Measurements from ENCODE around the gene CXXC5. TPM values are rescaled to one million over a fixed set of nuclear protein-coding genes. Genes with fewer than 3 reads are reported as not detected.
A peak's percentile ranks its signal among the peaks of the same experiment; 100 is the strongest.
"Not testable (repeated sequence)": the region's sequence is repeated elsewhere in the genome, so short reads cannot be mapped to it uniquely, and the experiment has no call there.

CXXC5 gene
- total RNA-seq, 1 experiment from 2014 or later: 57.2 TPM

DNA sequence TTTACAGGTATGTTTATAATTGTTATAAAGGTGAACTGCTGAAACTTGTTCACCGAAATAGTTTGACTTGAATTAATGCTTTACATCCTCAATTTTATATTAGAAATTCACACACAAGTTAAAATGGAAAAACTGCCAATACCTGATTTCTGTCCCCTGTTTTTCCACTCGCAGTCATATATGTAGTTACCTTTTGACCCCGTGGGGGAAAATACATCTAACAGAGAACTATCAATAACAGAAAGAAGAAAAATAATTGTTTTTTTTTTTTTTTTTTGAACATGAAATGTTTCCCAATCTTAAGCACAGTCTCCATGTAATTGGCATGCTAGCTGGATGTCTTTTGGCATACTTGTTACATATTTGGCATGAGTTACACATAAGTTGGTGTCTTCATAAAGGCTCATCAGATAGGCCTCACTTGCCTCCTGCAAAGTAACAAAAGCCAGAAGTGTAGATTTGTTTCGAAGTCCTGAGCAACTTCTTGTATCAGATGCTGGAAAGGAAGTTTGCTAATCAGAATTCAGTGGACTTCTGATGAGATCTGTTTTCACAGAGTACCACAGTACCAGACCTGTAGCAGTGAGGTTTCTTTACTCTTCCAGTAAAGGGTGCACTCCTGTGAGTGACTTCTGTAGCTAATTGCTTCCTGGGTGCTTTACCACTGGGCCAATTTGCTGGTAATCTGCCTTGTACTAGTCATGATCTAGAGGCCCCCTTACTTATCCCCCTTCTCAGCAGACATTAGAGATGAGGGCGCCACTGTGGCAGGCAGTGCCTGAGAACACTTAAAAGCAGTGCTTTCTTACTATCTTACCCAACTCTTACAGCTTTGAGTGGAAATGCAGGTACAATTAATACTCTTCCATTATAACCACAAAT is 36.2 kb upstream of the CXXC5 start:
- CTCF ChIA-PET: no interaction called here

DNA sequence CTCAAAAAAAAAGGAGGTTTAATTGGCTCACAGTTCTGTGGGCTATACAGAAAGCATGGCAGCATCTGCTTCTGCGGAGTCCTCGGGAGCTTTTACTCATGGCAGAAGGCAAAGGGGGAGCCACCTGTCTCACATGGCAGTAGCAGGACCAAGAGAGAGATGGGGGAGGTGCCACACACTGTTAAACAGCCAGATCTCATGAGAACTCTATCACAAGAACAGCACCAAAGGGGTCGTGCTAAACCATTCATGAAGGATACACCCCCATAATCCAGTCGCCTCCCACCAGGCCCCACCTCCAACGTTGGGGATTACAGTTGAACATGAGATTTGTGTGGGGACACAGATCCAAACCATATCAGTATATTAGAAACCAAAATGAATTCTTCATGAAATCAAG is 28.3 kb upstream of the CXXC5 start:
- CTCF ChIA-PET: no interaction called here
- TF ChIP-seq EZH2 (IDR thresholded peaks at IDR 0.05; ENCODE audit: borderline replicate concordance, low read depth, low read length, poor library complexity, severe bottlenecking): no peak
- TF ChIP-seq, protein P1, sequence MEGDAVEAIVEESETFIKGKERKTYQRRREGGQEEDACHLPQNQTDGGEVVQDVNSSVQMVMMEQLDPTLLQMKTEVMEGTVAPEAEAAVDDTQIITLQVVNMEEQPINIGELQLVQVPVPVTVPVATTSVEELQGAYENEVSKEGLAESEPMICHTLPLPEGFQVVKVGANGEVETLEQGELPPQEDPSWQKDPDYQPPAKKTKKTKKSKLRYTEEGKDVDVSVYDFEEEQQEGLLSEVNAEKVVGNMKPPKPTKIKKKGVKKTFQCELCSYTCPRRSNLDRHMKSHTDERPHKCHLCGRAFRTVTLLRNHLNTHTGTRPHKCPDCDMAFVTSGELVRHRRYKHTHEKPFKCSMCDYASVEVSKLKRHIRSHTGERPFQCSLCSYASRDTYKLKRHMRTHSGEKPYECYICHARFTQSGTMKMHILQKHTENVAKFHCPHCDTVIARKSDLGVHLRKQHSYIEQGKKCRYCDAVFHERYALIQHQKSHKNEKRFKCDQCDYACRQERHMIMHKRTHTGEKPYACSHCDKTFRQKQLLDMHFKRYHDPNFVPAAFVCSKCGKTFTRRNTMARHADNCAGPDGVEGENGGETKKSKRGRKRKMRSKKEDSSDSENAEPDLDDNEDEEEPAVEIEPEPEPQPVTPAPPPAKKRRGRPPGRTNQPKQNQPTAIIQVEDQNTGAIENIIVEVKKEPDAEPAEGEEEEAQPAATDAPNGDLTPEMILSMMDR (conservative IDR thresholded peaks at IDR 0.05; ENCODE audit: low read depth, low read length): no peak
- POLR2A ChIA-PET (ENCODE audit: low non-redundant PET): no interaction called here

More for the DNA sequence above, 36.2 kb upstream of the CXXC5 start:
- Histone ChIP-seq H3K9me3 (ENCODE audit: low read depth, low read length, poor library complexity, severe bottlenecking) (no peaks in the 10 kb centered on the region), H3K27ac (ENCODE audit: low read depth, low read length, poor library complexity, severe bottlenecking) (no peak overlapping the region), H3K4me1 (ENCODE audit: insufficient read depth, low read length, poor library complexity, severe bottlenecking) (peaks cover 4% of the 10 kb centered on the region), H3K27me3 (replicated peaks; ENCODE audit: insufficient read depth, low read depth, low read length, poor library complexity) (no peaks in the 10 kb centered on the region), H3K4me3 (ENCODE audit: low read depth, low read length, poor library complexity, severe bottlenecking) (no peak overlapping the region), H3K36me3 (ENCODE audit: insufficient read depth, low read length, poor library complexity, severe bottlenecking) (peaks cover 30% of the 10 kb centered on the region)
- no peak for TF ChIP-seq EZH2 (IDR thresholded peaks at IDR 0.05; ENCODE audit: borderline replicate concordance, low read depth, low read length, poor library complexity, severe bottlenecking)
- TF ChIP-seq, protein P1 (conservative IDR thresholded peaks at IDR 0.05; ENCODE audit: low read depth, low read length): no peak
- DNase-seq (ENCODE audit: low spot score): no peak
- POLR2A ChIA-PET (ENCODE audit: low non-redundant PET): no interaction called here
- BruUV-seq (replicated peaks): TSS peak; percentile 14
- intact Hi-C loops (cut with micrococcal nuclease; ENCODE audit: unreplicated experiment): no loop called here

DNA sequence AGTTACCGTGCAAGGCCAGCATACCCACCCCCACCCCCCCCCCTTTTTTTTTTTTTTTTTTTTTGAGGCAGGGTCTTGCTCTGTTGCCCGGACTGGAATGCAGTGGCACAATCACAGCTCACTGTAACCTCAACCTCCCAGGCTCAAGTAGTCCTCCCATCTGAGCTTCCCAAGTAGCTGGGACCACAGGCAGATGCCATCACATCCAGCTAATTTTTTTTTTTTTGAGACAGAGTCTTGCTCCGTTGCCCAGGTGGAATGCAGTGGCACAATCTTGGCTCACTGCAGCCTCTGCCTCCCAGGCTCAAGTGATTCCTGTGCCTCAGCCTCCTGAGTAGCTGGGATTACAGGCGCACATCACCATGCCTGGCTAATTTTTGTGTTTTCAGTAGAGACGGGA is 22.8 kb upstream of the CXXC5 start:
- CTCF ChIA-PET; H3K27me3 ChIP-seq (replicated peaks; ENCODE audit: insufficient read depth, low read depth, low read length, poor library complexity); H3K4me1 ChIP-seq (ENCODE audit: insufficient read depth, low read length, poor library complexity, severe bottlenecking); H3K27ac ChIP-seq (ENCODE audit: low read depth, low read length, poor library complexity, severe bottlenecking); DNase-seq (ENCODE audit: low spot score); BruUV-seq (replicated peaks); POLR2A ChIA-PET (ENCODE audit: low non-redundant PET); intact Hi-C loops (cut with micrococcal nuclease; ENCODE audit: unreplicated experiment); H3K9me3 ChIP-seq (ENCODE audit: low read depth, low read length, poor library complexity, severe bottlenecking); H3K4me3 ChIP-seq (ENCODE audit: low read depth, low read length, poor library complexity, severe bottlenecking): not testable (repeated sequence)
- peaks cover 59% of the 10 kb centered on the region for H3K36me3 ChIP-seq (ENCODE audit: insufficient read depth, low read length, poor library complexity, severe bottlenecking)

More for the DNA sequence above, 28.3 kb upstream of the CXXC5 start:
- H3K9me3 ChIP-seq (ENCODE audit: low read depth, low read length, poor library complexity, severe bottlenecking): no peaks in the 10 kb centered on the region
- BruUV-seq (replicated peaks): no TSS peak
- H3K27me3 ChIP-seq (replicated peaks; ENCODE audit: insufficient read depth, low read depth, low read length, poor library complexity): no peaks in the 10 kb centered on the region
- DNase-seq (ENCODE audit: low spot score): no peak
- intact Hi-C loops (cut with micrococcal nuclease; ENCODE audit: unreplicated experiment): no loop called here
- no peak overlapping the region for H3K4me3 ChIP-seq (ENCODE audit: low read depth, low read length, poor library complexity, severe bottlenecking)
- H3K36me3 ChIP-seq (ENCODE audit: insufficient read depth, low read length, poor library complexity, severe bottlenecking): peaks cover 60% of the 10 kb centered on the region
- no peak overlapping the region for H3K27ac ChIP-seq (ENCODE audit: low read depth, low read length, poor library complexity, severe bottlenecking)
- H3K4me1 ChIP-seq (ENCODE audit: insufficient read depth, low read length, poor library complexity, severe bottlenecking): no peaks in the 10 kb centered on the region
